C4-2B (cell line): ENCODE results near the gene CIB1.

Experiments
- CTCF ChIP-seq: fragments of 450-650 bp; conservative IDR thresholded peaks from 2 replicates; pipeline ENCODE4 v1.5.1; 2017; ENCODE audit warnings: mild to moderate bottlenecking
- ZFX ChIP-seq: fragments of 450-650 bp; IDR thresholded peaks from 2 replicates; pipeline ENCODE4 v1.6.1; 2017

- TF ChIP-seq CTCF (no peak), ZFX (peak; percentile 72; the same call in 1 of the 2 replicates)
These were observed 32.4 kb downstream of the CIB1 start, which contains the start of gene SEMA4B for GRCh38 chr15:90201130-90201943.
